Dermis microvascular lymphatic vessel endothelial cell (primary cell): Measurements from ENCODE around the gene SPHK1. TPM values are rescaled to one million over a fixed set of nuclear protein-coding genes. Genes with fewer than 3 reads are reported as not detected.
A peak's percentile ranks its signal among the peaks of the same experiment; 100 is the strongest.

Source experiments
- DNase-seq, 2 donors: peaks; one replicate each; pipeline versions ENCODE4 v3.0.0 to v3.0.0-alpha.2; 2010; ENCODE audit warnings: low read depth in 2 of 2
- total RNA-seq: library from RNA; depleted of rRNA; stranded (reverse); fragments of >200 nt; gene quantifications from 2 replicates; pipeline ENCODE4 v1.2.1, GENCODE V29; 2014

The SPHK1 gene
- total RNA-seq, 1 donor from 2014 or later = 196 TPM

- DNase-seq = no peak
Observed at GRCh38 chr17:76432004-76432403, 47.6 kb downstream of the SPHK1 start.

- DNase-seq = no peak
Observed at GRCh38 chr17:76432712-76433336, 48.4 kb downstream of the SPHK1 start.

- DNase-seq = no peak
Observed at GRCh38 chr17:76433693-76434092, 49.3 kb downstream of the SPHK1 start.

GRCh38 chr17:76434870-76435269 is 50.5 kb downstream of the SPHK1 start:
- DNase-seq = peak; percentile 50 to 67

- DNase-seq = no peak
Observed at GRCh38 chr17:76435751-76436150, 51.3 kb downstream of the SPHK1 start.

Other genes with a start within 250 kb of the SPHK1 start
- not detected in 2 replicates for gene FOXJ1, start 243.4 kb upstream of the SPHK1 start, total RNA-seq
- 0.26 and 0.63 TPM in 2 replicates for gene RNF157, start 144.1 kb upstream of the SPHK1 start, total RNA-seq
- 6.8 and 7.8 TPM in 2 replicates for gene UBALD2, start 119.3 kb upstream of the SPHK1 start, total RNA-seq
- gene QRICH2, start 76.3 kb upstream of the SPHK1 start, total RNA-seq = 5.6 and 12.0 TPM in 2 replicates
- gene PRPSAP1, start 30.7 kb upstream of the SPHK1 start, total RNA-seq = 71.8 and 129 TPM in 2 replicates
- gene UBE2O, start 68.5 kb downstream of the SPHK1 start, total RNA-seq = 12.7 and 17.3 TPM in 2 replicates
- gene AANAT, start 83.0 kb downstream of the SPHK1 start, total RNA-seq = not detected in 2 replicates
- 11.7 and 17.3 TPM in 2 replicates for gene RHBDF2, start 116.8 kb downstream of the SPHK1 start, total RNA-seq
- 1.8 and 2.5 TPM in 2 replicates for gene CYGB, start 153.1 kb downstream of the SPHK1 start, total RNA-seq
- 0.39 and 0.89 TPM in 2 replicates for gene PRCD, start 155.4 kb downstream of the SPHK1 start, total RNA-seq
- 0.13 and 0.25 TPM in 2 replicates for gene ST6GALNAC2, start 201.3 kb downstream of the SPHK1 start, total RNA-seq